ENCODE results near the gene IER3. TPM values are rescaled to one million over a fixed set of nuclear protein-coding genes. Genes with fewer than 3 reads are reported as not detected.

The IER3 gene
- total and polyA plus RNA-seq, 2 of the 8 experiments (the other 6 are each of a cell fraction or from before 2014, with no cell fraction given) = 11.9 to 26.5 TPM

GRCh38 chr6:30748851-30749540 lies 4.6 kb upstream of the IER3 start (continued):
- TF ChIP-seq SP1 (IDR thresholded peaks at IDR 0.05; ENCODE audit: low read depth, low read length) = no peak
- no peak for TF ChIP-seq SAP30 (IDR thresholded peaks at IDR 0.05; ENCODE audit: insufficient read depth, insufficient replicate concordance, low read length)
- TF ChIP-seq CBX5 (IDR thresholded peaks at IDR 0.05; ENCODE audit: low read depth, low read length) = no peak
